Measurements from ENCODE around the gene SIGLEC9. TPM values are rescaled to one million over a fixed set of nuclear protein-coding genes. Genes with fewer than 3 reads are reported as not detected.

Gene SIGLEC9
- total RNA-seq, 1 donor from 2014 or later: 0.29 TPM

GRCh38 chr19:51143486-51143885 is 18.8 kb downstream of the SIGLEC9 start:
- no peak overlapping the region for H3K27ac Mint-ChIP-seq
- H3K9me3 Mint-ChIP-seq: no peaks in the 10 kb centered on the region
- H3K4me1 Mint-ChIP-seq (ENCODE audit: low read depth): no peaks in the 10 kb centered on the region
- no peak overlapping the region for H3K4me3 Mint-ChIP-seq
- H3K27me3 Mint-ChIP-seq (ENCODE audit: insufficient read depth): peaks cover 4% of the 10 kb centered on the region
- DNase-seq (ENCODE audit: low spot score): no peak
- intact Hi-C loops (cut with micrococcal nuclease): no loop called here
- no peaks in the 10 kb centered on the region for H3K36me3 Mint-ChIP-seq (ENCODE audit: low read depth)

DNA sequence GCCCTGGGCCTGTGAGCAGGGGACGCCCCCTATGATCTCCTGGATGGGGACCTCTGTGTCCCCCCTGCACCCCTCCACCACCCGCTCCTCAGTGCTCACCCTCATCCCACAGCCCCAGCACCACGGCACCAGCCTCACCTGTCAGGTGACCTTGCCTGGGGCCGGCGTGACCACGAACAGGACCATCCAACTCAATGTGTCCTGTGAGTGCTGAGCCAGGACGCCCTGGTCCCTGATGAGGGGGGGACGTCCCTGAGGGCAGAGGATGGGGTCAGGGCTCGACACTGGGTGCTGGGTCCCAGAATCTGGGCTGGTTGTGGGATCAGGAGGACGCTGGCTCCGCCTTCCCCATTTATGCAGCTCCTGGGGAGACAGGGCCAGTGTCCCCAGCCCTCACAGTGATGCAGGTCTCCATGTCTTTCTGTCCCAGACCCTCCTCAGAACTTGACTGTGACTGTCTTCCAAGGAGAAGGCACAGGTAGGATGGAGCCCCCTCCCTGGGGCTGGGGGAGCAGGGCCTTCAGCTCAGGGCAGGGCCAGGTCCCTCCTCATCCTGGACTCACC is 19.9 kb downstream of the SIGLEC9 start:
- Mint-ChIP-seq H3K4me1 (ENCODE audit: low read depth) (no peaks in the 10 kb centered on the region), H3K27me3 (ENCODE audit: insufficient read depth) (peaks cover 7% of the 10 kb centered on the region), H3K4me3 (no peak overlapping the region), H3K9me3 (no peaks in the 10 kb centered on the region), H3K36me3 (ENCODE audit: low read depth) (no peaks in the 10 kb centered on the region), H3K27ac (no peak overlapping the region)
- intact Hi-C loops (cut with micrococcal nuclease): no loop called here
- DNase-seq (ENCODE audit: low spot score): no peak

- no peaks in the 10 kb centered on the region for H3K9me3 Mint-ChIP-seq
- no peak for DNase-seq (ENCODE audit: low spot score)
- H3K4me3 Mint-ChIP-seq: no peak overlapping the region
- intact Hi-C loops (cut with micrococcal nuclease): no loop called here
- H3K4me1 Mint-ChIP-seq (ENCODE audit: low read depth): no peaks in the 10 kb centered on the region
- no peak overlapping the region for H3K27ac Mint-ChIP-seq
- H3K27me3 Mint-ChIP-seq (ENCODE audit: insufficient read depth): peaks cover 14% of the 10 kb centered on the region
- no peaks in the 10 kb centered on the region for H3K36me3 Mint-ChIP-seq (ENCODE audit: low read depth)
Observed at GRCh38 chr19:51145916-51146493, 21.3 kb downstream of the SIGLEC9 start.

GRCh38 chr19:51146751-51147150 is 22.0 kb downstream of the SIGLEC9 start:
- no peaks in the 10 kb centered on the region for H3K9me3 Mint-ChIP-seq
- H3K27ac Mint-ChIP-seq: no peak overlapping the region
- no peaks in the 10 kb centered on the region for H3K4me1 Mint-ChIP-seq (ENCODE audit: low read depth)
- H3K27me3 Mint-ChIP-seq (ENCODE audit: insufficient read depth): peaks cover 16% of the 10 kb centered on the region
- H3K36me3 Mint-ChIP-seq (ENCODE audit: low read depth): no peaks in the 10 kb centered on the region
- intact Hi-C loops (cut with micrococcal nuclease): no loop called here
- no peak for DNase-seq (ENCODE audit: low spot score)
- H3K4me3 Mint-ChIP-seq: no peak overlapping the region

GRCh38 chr19:51147663-51148062 is 23.0 kb downstream of the SIGLEC9 start:
- H3K27me3 Mint-ChIP-seq (ENCODE audit: insufficient read depth): peaks cover 16% of the 10 kb centered on the region
- no peak for DNase-seq (ENCODE audit: low spot score)
- intact Hi-C loops (cut with micrococcal nuclease): no loop called here
- H3K4me1 Mint-ChIP-seq (ENCODE audit: low read depth): no peaks in the 10 kb centered on the region
- H3K36me3 Mint-ChIP-seq (ENCODE audit: low read depth): no peaks in the 10 kb centered on the region
- no peaks in the 10 kb centered on the region for H3K9me3 Mint-ChIP-seq
- H3K4me3 Mint-ChIP-seq: no peak overlapping the region
- H3K27ac Mint-ChIP-seq: no peak overlapping the region

DNA sequence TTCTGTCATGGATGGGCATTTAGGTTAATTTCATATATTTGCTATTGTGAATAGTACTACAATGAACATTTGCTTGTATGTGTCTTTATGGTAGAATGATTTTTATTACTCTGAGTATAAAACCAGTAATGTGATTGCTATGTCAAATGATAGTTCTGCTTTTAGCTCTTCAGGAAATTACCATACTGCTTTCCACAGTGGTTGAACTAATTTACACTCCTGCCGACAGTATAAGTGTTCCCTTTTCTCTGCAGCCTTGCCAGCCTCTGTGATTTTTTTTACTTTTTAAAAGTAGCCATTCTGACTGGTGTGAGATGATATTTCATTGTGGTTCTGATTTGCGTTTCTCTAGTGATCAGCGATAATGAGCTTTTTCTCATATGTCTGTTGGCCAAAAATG is 23.9 kb downstream of the SIGLEC9 start:
- no peak for DNase-seq (ENCODE audit: low spot score)
- H3K27me3 Mint-ChIP-seq (ENCODE audit: insufficient read depth): peaks cover 21% of the 10 kb centered on the region
- intact Hi-C loops (cut with micrococcal nuclease): no loop called here
- no peaks in the 10 kb centered on the region for H3K4me1 Mint-ChIP-seq (ENCODE audit: low read depth)
- no peaks in the 10 kb centered on the region for H3K9me3 Mint-ChIP-seq
- no peak overlapping the region for H3K4me3 Mint-ChIP-seq
- H3K36me3 Mint-ChIP-seq (ENCODE audit: low read depth): no peaks in the 10 kb centered on the region
- no peak overlapping the region for H3K27ac Mint-ChIP-seq

DNA sequence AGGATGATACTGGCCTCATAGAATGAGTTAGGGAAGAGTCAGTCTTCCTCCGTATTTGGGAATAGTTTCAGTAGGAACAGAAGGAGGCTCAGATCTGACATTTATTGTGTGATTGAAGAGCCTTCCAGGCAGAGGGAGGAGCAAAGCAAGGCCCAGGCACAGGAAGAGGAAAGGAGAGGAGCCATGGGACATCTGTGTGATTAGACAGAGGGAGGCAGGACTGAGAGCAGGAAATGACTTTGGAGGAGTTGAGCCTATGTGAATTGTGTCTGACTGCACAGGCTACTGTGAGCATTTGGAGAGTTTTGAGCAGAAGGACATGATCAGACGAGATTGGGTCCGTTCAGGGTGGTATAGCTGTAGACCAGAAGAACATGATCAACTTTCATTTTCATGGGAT is 25.9 kb downstream of the SIGLEC9 start:
- Mint-ChIP-seq H3K36me3 (ENCODE audit: low read depth) (no peaks in the 10 kb centered on the region), H3K4me3 (no peak overlapping the region), H3K27me3 (ENCODE audit: insufficient read depth) (peaks cover 19% of the 10 kb centered on the region), H3K27ac (no peak overlapping the region), H3K9me3 (no peaks in the 10 kb centered on the region), H3K4me1 (ENCODE audit: low read depth) (no peaks in the 10 kb centered on the region)
- no peak for DNase-seq (ENCODE audit: low spot score)
- intact Hi-C loops (cut with micrococcal nuclease): no loop called here

DNA sequence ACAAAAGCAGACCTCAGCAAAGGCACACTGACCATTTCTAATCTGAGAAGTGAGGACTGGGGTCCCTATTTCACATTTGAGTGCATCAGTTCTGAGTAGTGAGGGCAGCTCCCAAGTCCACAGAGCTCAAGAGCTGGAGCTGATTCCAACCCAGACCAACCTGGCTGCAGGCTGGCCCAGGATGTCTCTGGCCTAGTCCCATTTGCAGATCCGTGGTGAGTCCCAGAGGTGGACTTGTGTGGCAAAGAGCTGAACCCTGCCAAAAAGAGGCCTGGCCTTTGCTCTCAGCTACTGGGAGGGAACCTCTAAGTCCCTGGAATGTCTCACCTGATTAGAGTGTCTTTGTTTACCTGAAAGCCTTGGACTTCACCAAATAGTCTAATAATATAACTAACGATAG is 32.0 kb downstream of the SIGLEC9 start:
- Mint-ChIP-seq H3K36me3 (ENCODE audit: low read depth) (no peaks in the 10 kb centered on the region), H3K27me3 (ENCODE audit: insufficient read depth) (peaks cover 6% of the 10 kb centered on the region), H3K9me3 (no peaks in the 10 kb centered on the region), H3K27ac (no peak overlapping the region), H3K4me1 (ENCODE audit: low read depth) (peaks cover 9% of the 10 kb centered on the region), H3K4me3 (no peak overlapping the region)
- intact Hi-C loops (cut with micrococcal nuclease): no loop called here
- no peak for DNase-seq (ENCODE audit: low spot score)

GRCh38 chr19:51157265-51157664 is 32.6 kb downstream of the SIGLEC9 start:
- Mint-ChIP-seq H3K9me3 (no peaks in the 10 kb centered on the region), H3K4me1 (ENCODE audit: low read depth) (peaks cover 9% of the 10 kb centered on the region), H3K27ac (no peak overlapping the region), H3K4me3 (no peak overlapping the region), H3K27me3 (ENCODE audit: insufficient read depth) (peaks cover 5% of the 10 kb centered on the region), H3K36me3 (ENCODE audit: low read depth) (no peaks in the 10 kb centered on the region)
- intact Hi-C loops (cut with micrococcal nuclease): no loop called here
- DNase-seq (ENCODE audit: low spot score): no peak

DNA sequence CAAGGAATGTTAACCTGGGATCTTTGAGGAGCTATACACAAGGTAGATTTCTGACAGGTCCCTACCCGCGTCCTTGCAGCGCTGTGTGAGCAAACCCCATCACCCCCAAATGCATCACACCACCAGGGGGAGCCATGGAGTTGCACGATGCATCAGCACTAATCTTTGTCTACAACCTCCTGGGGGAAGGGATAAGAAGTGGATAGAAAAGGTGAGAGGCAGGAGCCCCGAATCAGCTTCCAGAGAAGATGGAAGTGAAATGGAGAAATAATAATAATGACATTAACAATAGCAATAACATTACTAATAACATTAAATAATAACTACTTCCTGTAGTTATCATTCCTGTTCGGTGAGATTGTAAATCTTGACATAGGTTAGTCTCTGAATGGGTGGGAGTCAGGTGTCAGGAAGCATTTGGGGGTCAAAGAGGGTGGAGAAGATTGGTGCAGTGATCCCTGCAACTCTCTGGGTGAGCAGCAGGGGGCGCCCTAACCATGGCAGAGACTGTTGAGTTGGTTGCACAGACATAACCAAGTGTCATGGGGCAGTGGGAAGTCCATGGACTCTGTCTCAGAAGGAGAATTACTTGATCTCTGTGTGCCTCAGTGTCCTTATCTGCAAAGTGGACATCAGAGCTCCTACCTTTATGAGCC is 33.9 kb downstream of the SIGLEC9 start:
- Mint-ChIP-seq H3K27ac (peak overlapping the region; percentile 41), H3K27me3 (ENCODE audit: insufficient read depth) (peaks cover 5% of the 10 kb centered on the region), H3K9me3 (no peaks in the 10 kb centered on the region), H3K36me3 (ENCODE audit: low read depth) (no peaks in the 10 kb centered on the region), H3K4me3 (no peak overlapping the region), H3K4me1 (ENCODE audit: low read depth) (peaks cover 9% of the 10 kb centered on the region)
- peak; percentile 60 for DNase-seq (ENCODE audit: low spot score)
- intact Hi-C loops (cut with micrococcal nuclease): loop anchor here (1.0 to 2.0 kb wide), 6 partner anchors 11 to 499 kb away; no protein-coding TSS in a partner anchor

DNA sequence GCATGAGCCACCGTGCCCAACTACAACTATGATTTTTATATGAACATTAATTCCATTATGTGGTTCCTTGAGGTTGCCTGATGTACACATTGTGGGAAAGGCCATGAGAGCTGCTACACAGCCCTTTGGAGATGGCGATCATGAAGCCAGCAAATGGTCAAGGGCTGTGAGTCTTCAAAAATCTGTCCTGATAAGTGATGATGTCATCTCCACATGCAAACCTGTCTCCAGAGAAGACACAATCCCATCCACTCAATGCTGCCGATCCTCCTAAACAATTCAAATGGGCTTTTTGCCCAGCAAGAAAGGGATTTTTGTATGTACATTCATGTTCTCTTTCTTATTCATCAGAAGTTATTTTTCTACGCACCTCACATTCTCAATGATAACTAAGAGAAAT is 35.0 kb downstream of the SIGLEC9 start:
- H3K4me3 Mint-ChIP-seq: no peak overlapping the region
- DNase-seq (ENCODE audit: low spot score): no peak
- no peaks in the 10 kb centered on the region for H3K36me3 Mint-ChIP-seq (ENCODE audit: low read depth)
- no peak overlapping the region for H3K27ac Mint-ChIP-seq
- H3K27me3 Mint-ChIP-seq (ENCODE audit: insufficient read depth): peaks cover 5% of the 10 kb centered on the region
- peaks cover 9% of the 10 kb centered on the region for H3K4me1 Mint-ChIP-seq (ENCODE audit: low read depth)
- intact Hi-C loops (cut with micrococcal nuclease): loop anchor here (2.0 kb wide), 3 partner anchors 45 to 279 kb away; no protein-coding TSS in a partner anchor
- no peaks in the 10 kb centered on the region for H3K9me3 Mint-ChIP-seq

GRCh38 chr19:51161266-51161665 is 36.6 kb downstream of the SIGLEC9 start:
- no peak for DNase-seq (ENCODE audit: low spot score)
- Mint-ChIP-seq H3K27me3 (ENCODE audit: insufficient read depth) (peaks cover 7% of the 10 kb centered on the region), H3K9me3 (no peaks in the 10 kb centered on the region), H3K4me3 (no peak overlapping the region), H3K27ac (no peak overlapping the region), H3K4me1 (ENCODE audit: low read depth) (peaks cover 9% of the 10 kb centered on the region), H3K36me3 (ENCODE audit: low read depth) (no peaks in the 10 kb centered on the region)
- intact Hi-C loops (cut with micrococcal nuclease): no loop called here

DNA sequence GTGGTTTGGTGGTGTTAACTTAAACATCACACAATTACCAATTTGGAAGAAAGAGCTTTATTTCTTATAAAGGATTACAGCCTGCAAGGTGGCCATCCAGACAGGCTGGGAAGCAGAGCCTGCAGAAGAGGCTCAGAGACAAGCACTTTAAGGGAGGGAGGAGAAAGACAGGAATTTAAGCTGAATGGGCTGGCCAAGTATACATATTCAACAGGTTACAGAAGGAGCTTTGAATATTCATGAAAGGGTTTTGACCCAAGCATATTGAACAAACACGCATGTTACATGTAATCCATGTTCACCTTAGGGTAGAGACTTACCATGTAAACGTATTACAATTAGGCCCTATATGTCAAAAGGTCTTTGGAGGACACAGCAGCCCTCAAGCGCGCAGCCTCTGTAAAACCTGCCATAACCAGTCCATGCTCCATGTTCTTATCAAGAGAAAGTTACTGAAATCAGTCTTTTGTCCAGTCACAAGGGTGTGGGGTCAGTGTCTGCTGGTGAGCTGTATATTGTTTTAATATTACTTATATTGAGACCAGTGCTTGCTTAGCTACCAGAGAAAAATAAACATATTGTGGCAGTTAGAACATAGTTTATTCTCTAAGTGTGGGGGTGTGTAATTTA is 37.3 kb downstream of the SIGLEC9 start:
- Mint-ChIP-seq H3K27ac (no peak overlapping the region), H3K36me3 (ENCODE audit: low read depth) (no peaks in the 10 kb centered on the region), H3K9me3 (no peaks in the 10 kb centered on the region), H3K4me1 (ENCODE audit: low read depth) (peaks cover 16% of the 10 kb centered on the region), H3K4me3 (no peak overlapping the region), H3K27me3 (ENCODE audit: insufficient read depth) (peaks cover 7% of the 10 kb centered on the region)
- intact Hi-C loops (cut with micrococcal nuclease): no loop called here
- no peak for DNase-seq (ENCODE audit: low spot score)

All from activated T-helper 1 cell treated with anti-CD3 and anti-CD28 coated beads, Interleukin-12 subunit alpha, Interleukin-12 subunit beta, Interleukin-2, Interleukin-4 antibody, amounts not matched to agents 30 ng/mL and 10 ng/mL and 1 ng/mL, durations not matched to agents 14 hours and 24 hours and 36 hours (primary cell).